ENCODE results near the gene CNOT3.
"Not testable (repeated sequence)": the region's sequence is repeated elsewhere in the genome, so short reads cannot be mapped to it uniquely, and the experiment has no call there.

DNA sequence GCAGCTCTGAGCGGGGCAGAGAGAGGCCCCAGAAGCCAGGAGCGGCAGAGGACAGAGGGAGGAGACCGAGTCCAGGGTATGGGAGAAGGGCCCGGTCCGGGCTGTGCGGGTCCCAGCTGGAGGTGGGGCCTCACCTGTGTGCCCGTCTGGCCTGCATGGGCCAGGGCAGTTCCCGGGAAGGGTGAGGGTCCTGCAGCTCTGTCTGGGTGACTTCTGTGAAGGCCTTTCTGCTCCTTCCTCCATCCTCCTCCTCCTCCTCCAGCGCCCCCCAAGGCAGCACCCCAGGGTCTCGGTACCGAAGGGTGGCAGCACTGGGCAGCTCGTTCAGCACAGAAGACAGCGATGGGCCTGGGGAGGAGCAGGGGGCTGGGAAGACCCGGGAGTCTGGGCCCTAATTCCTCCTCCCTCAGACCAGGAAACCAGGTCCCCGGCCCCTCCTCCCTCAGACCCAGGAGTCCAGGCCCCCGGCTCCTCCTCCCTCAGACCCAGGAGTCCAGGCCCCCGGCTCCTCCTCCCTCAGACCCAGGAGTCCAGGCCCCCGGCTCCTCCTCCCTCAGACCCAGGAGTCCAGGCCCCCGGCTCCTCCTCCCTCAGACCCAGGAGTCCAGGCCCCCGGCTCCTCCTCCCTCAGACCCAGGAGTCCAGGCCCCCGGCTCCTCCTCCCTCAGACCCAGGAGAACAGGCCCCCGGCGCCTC is 34.3 kb downstream of the CNOT3 start:
- TF ChIP-seq, protein P1, sequence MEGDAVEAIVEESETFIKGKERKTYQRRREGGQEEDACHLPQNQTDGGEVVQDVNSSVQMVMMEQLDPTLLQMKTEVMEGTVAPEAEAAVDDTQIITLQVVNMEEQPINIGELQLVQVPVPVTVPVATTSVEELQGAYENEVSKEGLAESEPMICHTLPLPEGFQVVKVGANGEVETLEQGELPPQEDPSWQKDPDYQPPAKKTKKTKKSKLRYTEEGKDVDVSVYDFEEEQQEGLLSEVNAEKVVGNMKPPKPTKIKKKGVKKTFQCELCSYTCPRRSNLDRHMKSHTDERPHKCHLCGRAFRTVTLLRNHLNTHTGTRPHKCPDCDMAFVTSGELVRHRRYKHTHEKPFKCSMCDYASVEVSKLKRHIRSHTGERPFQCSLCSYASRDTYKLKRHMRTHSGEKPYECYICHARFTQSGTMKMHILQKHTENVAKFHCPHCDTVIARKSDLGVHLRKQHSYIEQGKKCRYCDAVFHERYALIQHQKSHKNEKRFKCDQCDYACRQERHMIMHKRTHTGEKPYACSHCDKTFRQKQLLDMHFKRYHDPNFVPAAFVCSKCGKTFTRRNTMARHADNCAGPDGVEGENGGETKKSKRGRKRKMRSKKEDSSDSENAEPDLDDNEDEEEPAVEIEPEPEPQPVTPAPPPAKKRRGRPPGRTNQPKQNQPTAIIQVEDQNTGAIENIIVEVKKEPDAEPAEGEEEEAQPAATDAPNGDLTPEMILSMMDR (IDR thresholded peaks at IDR 0.05): not testable (repeated sequence)
- TF ChIP-seq POLR2A (IDR thresholded peaks at IDR 0.05): not testable (repeated sequence)

Data from adrenal gland (tissue), 5 donors.